Right ventricle myocardium superior (tissue), 1 donor: Measurements from ENCODE around the gene IL10. TPM values are rescaled to one million over a fixed set of nuclear protein-coding genes. Genes with fewer than 3 reads are reported as not detected.
A peak's percentile ranks its signal among the peaks of the same experiment; 100 is the strongest.

ENCODE experiments used
- ATAC-seq: fragments of 200-7000 bp; cut with Tn5 transposase; one replicate; pipeline ENCODE4 v1.9.1; 2020; ENCODE audit warnings: mild to moderate bottlenecking; ENCODE audit not compliant: poor library complexity
- DNase-seq: peaks from one replicate; pipeline ENCODE4 v3.0.0-alpha.2; 2020
- intact Hi-C: fragments of 100-400 bp; cut with DNase I; formaldehyde crosslinking; loops from one replicate; pipeline ENCODE4 v1.11.2; 2022
- long read RNA-seq: library from polyadenylated mRNA; unstranded; transcript quantifications from one replicate; pipeline ENCODE4 v2.0.0, GENCODE V29; 2021
- total RNA-seq: library from RNA; stranded (reverse); fragmentation: NEBNext Ultra II Directional; extraction: Animal tissue kit (Norgen Biotek cat#: 25700); gene quantifications from one replicate; pipeline ENCODE4 v1.2.1, GENCODE V29; 2021
- donor health status: DM: no; HTN: yes; CAD: no; lungs with severe emphysema.

IL10 gene
- 0.43 TPM for total RNA-seq
- long read RNA-seq, result 0 reads

GRCh38 chr1:206772243-206772937 lies at the start of gene IL10:
Gene IL10, minus strand, starts transcription at chr1:206772494. Its CDS starts 59 bp downstream, at chr1:206772435.
- DNase-seq (peak; percentile 59), ATAC-seq (peak; percentile 74)
- intact Hi-C loops, result no loop called here

DNA sequence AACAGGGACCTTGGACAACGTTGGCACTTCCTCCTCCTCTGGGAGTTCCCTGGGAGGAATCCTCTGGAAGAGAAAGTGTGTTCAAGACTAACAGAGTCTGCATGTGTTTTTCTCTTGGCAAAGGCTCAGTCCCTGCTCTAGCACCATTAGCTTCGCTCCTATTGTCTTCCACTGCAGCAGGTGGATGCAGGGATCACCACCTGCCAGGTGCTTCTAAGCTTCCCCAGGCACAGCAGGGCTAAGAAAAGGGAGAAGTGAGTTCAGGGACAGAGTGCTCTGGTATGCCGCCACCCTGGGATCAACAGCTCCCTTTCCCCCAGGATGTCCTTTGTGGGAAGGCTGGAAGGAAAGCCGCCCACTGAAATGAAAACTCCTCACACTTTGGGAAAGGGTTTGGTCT lies 49.2 kb upstream of the IL10 start:
- ATAC-seq (no peak), DNase-seq (no peak)
- intact Hi-C loops, result no loop called here

- ATAC-seq (no peak), DNase-seq (no peak)
- intact Hi-C loops, result no loop called here
Measured at GRCh38 chr1:206816390-206817287, 44.3 kb upstream of the IL10 start.

DNA sequence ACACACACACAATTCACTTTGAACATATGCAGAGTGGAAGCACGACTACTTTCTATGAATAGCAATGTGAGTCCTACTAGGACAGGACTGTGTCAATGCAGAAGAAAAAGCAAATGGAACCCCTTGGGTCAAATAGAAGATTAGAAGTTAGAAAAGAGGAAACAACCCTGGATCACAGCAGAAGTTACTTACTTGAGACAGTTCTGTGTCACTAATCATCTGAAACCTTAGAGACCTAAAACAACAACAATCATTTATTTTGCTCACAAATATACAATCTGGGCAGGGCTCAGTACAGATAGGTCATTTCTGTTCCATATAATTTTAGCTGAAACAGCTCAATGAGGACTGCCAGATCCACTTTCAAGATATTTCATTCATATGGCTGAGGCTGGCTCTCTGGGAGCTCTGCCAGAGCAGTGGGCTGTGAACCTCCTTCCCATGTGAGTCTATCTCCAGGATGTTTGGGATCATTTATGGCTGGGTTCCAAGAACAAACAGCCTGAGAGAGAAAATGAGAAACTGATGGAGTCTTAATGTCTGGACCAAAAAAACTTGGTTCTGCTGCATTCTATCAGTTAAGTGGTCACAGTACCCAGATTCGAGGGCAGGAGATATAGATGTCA lies 42.5 kb upstream of the IL10 start:
- DNase-seq, result peak; percentile 53
- ATAC-seq, result peak; percentile 45
- intact Hi-C loops, result no loop called here

DNA sequence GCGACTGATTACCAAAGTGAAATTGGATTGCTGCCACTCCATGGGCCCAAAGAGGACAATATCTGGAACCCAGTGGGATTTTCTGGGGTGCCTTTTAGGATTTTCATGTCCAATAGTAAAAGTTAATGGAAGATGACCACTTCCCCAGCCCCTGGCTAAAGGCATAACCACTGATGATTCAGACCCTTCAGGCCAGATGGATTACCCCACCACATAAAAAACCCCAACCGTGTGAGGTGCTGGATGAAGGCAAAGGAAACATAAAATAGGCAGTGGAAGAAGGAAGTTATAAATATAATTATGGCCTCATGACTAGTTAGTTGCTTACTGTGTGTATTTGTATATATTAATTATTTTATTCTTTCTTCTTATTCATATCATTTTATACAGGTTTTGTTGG lies 40.2 kb upstream of the IL10 start:
- DNase-seq (no peak), ATAC-seq (no peak)
- intact Hi-C loops, result no loop called here

- no peak for ATAC-seq
- intact Hi-C loops, result loop anchor here (2.0 kb wide), 1 partner anchor 175 kb away; the partner anchor contains the start of gene DYRK3
Measured at GRCh38 chr1:206809504-206810084, 37.3 kb upstream of the IL10 start.

GRCh38 chr1:206808615-206809014 lies 36.3 kb upstream of the IL10 start:
- ATAC-seq (peak; percentile 81), DNase-seq (no peak)
- intact Hi-C loops, result loop anchor here (2.0 kb wide), 1 partner anchor 174 kb away; the partner anchor contains the start of gene DYRK3

More at GRCh38 chr1:206809504-206810084, 37.3 kb upstream of the IL10 start:
- DNase-seq, result no peak

GRCh38 chr1:206805357-206805756 lies 33.1 kb upstream of the IL10 start:
- ATAC-seq (no peak), DNase-seq (no peak)
- intact Hi-C loops, result no loop called here

DNA sequence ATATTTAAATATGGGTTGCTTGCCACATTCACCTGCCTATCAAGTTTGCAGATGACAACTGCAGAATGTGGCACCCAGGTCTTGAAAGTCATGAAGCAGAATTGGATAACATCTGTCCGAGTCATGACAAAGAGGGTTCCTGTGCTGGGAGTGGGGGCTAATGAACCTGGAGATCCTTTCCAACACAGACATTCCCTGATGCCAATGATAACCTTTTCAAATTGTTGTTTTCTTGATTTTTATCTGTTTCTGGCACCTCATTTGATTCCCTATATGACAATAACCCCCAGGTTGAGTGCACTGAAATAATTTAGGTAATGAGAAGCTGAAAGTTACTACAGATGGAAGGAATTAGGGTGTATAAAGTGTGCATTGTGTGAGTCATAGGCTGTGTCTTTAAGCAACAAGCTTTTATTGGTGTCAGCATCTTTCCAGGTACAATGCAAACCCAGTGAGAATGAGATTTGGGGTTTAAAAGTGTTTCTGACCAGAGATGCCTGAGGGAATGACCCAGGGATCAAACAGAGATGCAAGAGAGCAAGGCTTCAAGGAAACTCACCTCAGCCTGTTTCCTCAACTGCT lies 32.0 kb upstream of the IL10 start:
- no peak for ATAC-seq
- intact Hi-C loops, result no loop called here
- no peak for DNase-seq

GRCh38 chr1:206803221-206803730 lies 31.0 kb upstream of the IL10 start:
- DNase-seq (no peak), ATAC-seq (no peak)
- intact Hi-C loops, result no loop called here

GRCh38 chr1:206802401-206802800 lies 30.1 kb upstream of the IL10 start:
- no peak for ATAC-seq
- DNase-seq, result no peak
- intact Hi-C loops, result no loop called here

DNA sequence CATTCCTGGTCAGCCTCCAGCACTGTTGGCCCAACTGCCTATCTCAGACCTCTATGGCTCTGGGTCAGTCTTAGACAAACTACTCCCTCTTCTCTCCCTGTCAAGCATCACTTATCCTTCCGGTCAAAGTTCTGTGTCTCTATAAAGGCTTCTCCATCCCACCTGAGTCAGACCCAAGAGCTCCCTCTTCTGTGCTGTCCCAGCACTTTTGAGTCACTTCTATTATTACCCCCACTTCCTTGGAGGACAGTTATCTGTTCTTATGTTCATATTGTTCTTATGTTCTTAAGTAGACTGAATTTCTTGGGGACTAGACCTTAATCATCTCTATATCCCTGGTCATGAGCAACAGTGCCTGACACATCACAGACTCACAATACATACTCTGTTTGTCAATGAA lies 29.2 kb upstream of the IL10 start:
- intact Hi-C loops, result no loop called here

DNA sequence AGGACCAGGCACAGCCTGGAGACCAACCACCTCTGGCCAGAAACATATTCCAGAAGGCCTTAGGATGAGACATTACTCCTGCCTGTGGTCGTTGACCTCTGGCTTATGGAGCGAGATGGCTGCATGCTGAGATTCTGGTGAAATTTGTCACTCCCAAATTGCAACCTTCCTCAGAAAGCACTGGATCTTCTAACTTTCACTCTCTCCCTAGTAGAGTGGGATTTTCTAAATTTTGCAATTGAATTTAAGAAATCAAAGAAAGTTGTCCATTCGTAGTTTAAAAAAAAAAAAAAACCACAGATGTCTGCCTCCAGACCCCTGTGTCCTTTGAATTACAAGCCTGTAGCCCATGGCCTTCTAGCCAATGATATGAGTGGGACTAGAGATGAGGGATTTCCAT lies 28.6 kb upstream of the IL10 start:
- ATAC-seq (no peak), DNase-seq (no peak)
- intact Hi-C loops, result no loop called here

More for the DNA sequence above, 29.2 kb upstream of the IL10 start:
- DNase-seq (no peak), ATAC-seq (peak; percentile 27)

DNA sequence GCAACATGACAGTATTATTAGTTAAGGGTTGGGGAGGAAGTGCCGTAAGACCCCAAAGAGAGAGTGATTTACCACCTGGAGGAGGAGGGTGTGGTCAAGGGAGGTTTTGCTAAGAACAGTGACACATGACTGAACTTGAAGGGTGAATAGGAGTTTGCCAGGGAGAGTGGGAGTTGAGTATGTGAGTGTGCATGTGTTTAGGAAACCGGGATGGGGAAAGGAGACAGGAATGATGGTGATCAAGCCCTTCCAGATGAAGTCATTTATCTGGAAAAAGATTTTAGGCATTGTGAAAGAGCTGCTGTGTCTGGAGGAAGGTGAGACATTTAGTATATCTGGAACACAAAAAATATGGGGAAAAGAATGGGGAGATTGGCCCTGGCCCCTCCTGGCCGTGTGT lies 28.1 kb upstream of the IL10 start:
- intact Hi-C loops, result no loop called here
- ATAC-seq (no peak), DNase-seq (no peak)

- intact Hi-C loops, result no loop called here
- ATAC-seq, result no peak
- no peak for DNase-seq
Measured at GRCh38 chr1:206799311-206799710, 27.0 kb upstream of the IL10 start.

- intact Hi-C loops, result no loop called here
- no peak for ATAC-seq
Measured at GRCh38 chr1:206798384-206798996, 26.2 kb upstream of the IL10 start.

GRCh38 chr1:206797534-206798383 lies 25.5 kb upstream of the IL10 start:
- intact Hi-C loops, result no loop called here
- ATAC-seq, result no peak
- no peak for DNase-seq

More at GRCh38 chr1:206798384-206798996, 26.2 kb upstream of the IL10 start:
- no peak for DNase-seq
